Measurements from ENCODE around the gene LMAN1. TPM values are rescaled to one million over a fixed set of nuclear protein-coding genes. Genes with fewer than 3 reads are reported as not detected.
A peak's percentile ranks its signal among the peaks of the same experiment; 100 is the strongest.

Gene LMAN1
- total RNA-seq, 1 donor: 268 TPM

DNA sequence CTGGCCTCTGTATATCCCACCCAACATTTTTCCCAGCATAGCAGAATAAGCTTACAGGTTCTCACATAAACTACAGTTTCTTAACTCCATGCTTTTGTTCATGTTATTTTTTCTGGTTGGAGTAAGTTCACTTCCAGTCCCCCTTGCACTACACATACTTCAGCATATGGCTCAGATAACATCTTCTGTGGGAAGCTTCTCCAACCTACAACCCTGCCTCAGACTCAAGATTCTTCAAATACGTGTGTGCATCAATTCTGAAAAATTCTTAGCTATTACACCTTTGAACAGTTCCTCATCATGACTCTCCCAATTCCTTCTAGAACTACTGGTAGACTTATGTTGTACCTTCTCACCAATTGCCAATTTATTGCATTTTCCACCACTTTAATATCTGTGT, 33.1 kb downstream of the LMAN1 start:
- DNase-seq (ENCODE audit: low read depth): no peak
- TF ChIP-seq, protein P1, sequence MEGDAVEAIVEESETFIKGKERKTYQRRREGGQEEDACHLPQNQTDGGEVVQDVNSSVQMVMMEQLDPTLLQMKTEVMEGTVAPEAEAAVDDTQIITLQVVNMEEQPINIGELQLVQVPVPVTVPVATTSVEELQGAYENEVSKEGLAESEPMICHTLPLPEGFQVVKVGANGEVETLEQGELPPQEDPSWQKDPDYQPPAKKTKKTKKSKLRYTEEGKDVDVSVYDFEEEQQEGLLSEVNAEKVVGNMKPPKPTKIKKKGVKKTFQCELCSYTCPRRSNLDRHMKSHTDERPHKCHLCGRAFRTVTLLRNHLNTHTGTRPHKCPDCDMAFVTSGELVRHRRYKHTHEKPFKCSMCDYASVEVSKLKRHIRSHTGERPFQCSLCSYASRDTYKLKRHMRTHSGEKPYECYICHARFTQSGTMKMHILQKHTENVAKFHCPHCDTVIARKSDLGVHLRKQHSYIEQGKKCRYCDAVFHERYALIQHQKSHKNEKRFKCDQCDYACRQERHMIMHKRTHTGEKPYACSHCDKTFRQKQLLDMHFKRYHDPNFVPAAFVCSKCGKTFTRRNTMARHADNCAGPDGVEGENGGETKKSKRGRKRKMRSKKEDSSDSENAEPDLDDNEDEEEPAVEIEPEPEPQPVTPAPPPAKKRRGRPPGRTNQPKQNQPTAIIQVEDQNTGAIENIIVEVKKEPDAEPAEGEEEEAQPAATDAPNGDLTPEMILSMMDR (IDR thresholded peaks at IDR 0.05; ENCODE audit: insufficient read depth, low read depth, low read length): no peak
- no peak overlapping the region for H3K4me3 ChIP-seq (ENCODE audit: low read depth, low read length)

DNA sequence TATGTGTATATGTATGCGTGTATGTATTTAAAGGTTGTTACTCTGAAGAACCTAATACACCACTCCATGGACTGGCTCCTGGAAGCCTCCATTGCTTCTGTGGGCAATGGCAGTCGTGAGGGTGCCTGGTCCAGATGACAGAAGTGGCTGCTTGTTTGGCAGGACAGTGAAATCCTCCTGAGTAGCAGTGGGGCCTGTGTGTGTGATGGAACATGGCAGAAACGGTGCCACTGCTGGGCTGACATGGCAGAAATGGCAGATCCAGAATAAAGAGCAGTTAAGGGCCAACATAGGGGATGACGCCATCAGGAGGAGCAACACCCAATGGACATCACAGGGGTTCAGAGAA, 34.5 kb downstream of the LMAN1 start:
- TF ChIP-seq, protein P1 (IDR thresholded peaks at IDR 0.05; ENCODE audit: insufficient read depth, low read depth, low read length): no peak
- H3K4me3 ChIP-seq (ENCODE audit: low read depth, low read length): no peak overlapping the region
- DNase-seq (ENCODE audit: low read depth): no peak

DNA sequence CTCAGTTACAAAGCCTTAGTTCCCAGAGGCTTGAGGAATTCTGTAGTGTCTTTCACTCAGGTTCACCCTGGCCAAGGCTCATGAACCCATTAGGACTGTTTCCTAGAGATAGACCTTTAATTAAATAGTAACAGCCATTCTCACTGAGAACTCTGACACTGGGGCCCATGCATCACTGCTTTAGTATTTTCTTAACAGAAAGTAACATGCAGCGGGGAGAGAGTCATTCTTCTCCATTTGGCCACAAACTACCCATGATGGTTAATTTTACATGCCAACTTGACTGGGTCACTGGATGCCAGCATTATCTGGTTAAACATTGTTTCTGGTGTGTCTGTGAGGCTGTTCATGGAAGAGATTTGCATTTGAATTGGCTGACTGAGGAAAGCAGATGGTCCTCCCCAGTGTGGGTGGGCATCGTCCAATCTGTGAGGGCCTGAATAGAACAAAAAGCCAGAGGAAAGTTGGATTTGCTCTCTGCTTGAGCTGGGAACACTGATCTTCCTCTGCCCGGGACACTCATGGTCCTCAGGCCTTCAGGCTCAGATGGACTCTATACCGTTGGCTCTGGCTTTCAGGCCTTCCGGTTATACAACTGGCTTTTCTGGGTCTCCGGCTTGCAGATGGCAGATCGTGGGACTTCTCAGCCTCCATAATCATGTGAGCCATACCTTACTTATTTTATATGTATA, 35.0 kb downstream of the LMAN1 start:
- TF ChIP-seq, protein P1 (IDR thresholded peaks at IDR 0.05; ENCODE audit: insufficient read depth, low read depth, low read length): no peak
- DNase-seq (ENCODE audit: low read depth): no peak
- no peak overlapping the region for H3K4me3 ChIP-seq (ENCODE audit: low read depth, low read length)

DNA sequence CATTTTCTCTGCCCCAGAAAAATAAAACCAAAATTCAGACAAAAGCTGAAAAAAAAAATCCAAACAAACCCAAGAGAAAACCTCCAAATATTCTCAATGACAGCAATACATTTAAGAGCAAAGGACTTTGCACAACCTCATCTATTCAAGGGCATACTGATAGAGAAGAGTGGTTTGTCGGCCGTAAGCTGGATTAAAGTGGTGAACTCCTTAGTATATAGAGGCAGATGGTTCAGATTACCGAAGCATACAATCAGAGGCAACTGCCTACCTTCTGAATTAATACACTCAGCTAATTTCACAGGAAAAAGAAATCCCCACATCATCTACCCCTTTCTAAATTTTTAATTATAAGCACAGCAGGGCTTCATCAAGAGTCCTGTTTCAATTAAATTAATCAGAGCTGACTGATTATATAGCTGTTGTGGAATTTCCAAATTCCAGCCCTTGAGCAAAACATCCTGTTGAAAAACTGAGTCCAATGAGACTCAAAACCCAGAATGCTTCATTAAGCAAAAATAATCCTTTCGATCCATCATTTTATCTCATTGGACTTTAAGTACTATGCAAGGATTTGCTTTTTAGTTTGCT, 40.5 kb downstream of the LMAN1 start, which contains the start of gene CPLX4:
Gene CPLX4, minus strand, starts transcription at position 190 of the 591 bp plus-strand sequence. Its CDS starts 187 bp downstream, at position 3.
- TF ChIP-seq, protein P1 (IDR thresholded peaks at IDR 0.05; ENCODE audit: insufficient read depth, low read depth, low read length): no peak
- no peak for DNase-seq (ENCODE audit: low read depth)
- no peak within 1 kb of the TSS for H3K4me3 ChIP-seq (ENCODE audit: low read depth, low read length)

DNA sequence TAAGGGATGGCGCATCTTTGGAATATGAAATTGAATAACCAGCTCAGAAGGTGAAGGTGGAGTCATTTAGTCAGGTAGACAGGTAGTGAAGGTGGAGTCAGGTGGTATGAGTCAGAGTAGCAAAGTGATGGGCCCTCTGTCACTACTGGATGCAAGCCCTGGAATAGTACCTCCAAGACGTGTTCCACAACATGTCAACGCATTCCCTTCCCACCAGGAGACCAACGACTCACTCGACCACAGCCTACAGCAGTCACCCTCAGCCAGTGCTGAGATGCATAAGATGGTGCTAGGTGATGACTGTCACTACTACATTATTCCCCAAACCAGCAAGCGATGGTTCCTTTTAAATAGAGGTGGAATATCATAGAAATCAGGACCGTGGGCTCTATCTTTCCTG, 47.4 kb downstream of the LMAN1 start:
- TF ChIP-seq, protein P1 (IDR thresholded peaks at IDR 0.05; ENCODE audit: insufficient read depth, low read depth, low read length): no peak
- no peak for DNase-seq (ENCODE audit: low read depth)
- no peak overlapping the region for H3K4me3 ChIP-seq (ENCODE audit: low read depth, low read length)

DNA sequence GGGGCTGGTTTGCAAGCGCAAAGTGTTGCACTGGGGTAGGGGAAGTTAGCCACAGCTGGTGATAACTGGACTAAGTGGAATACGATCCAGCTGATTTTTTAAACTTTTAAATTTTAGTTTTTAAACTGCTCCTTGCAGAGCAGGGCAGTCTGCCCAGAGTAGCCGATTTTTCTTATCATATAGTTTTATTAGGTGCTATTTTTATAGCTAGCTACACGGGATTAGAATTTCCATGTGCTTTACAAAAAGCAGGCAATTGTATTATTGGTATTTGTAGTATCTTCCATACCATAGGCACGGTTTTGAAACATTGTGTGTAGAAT, 50.2 kb downstream of the LMAN1 start:
- no peak for DNase-seq (ENCODE audit: low read depth)
- peak overlapping the region; percentile 45 for H3K4me3 ChIP-seq (ENCODE audit: low read depth, low read length)
- TF ChIP-seq, protein P1 (IDR thresholded peaks at IDR 0.05; ENCODE audit: insufficient read depth, low read depth, low read length): no peak

Data from fibroblast of villous mesenchyme (primary cell).